Cerebellar cortex (tissue), 1 donor: ENCODE results near the gene GYPB.
A peak's percentile ranks its signal among the peaks of the same experiment; 100 is the strongest.
"Not testable (repeated sequence)": the region's sequence is repeated elsewhere in the genome, so short reads cannot be mapped to it uniquely, and the experiment has no call there.

Source experiments
- DNase-seq: peaks from one replicate; pipeline ENCODE4 v3.0.0-alpha.2; 2015; ENCODE audit warnings: low spot score

Gene GYPB

DNA sequence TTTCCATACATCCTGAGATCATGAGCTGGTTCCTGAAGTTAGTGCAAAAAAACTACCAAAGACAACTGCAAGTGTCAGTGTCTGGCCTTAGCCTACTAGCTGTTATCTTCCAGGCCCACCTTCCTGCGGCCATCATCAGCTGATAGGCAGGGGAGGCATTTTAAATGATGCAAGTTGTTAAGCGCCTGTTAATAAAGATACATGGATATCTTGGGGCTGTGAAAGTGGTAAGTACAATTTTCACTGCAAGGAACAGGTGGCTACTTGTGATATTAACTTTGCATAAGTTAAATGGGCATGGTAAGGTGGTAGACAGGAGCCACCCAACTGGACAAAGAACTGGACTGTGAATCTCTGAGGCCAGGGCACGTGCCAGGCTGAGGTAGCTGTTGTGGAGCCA is at the start of gene GYPB:
TSS of gene GYPB (minus strand) at position 104 of the 400 bp plus-strand sequence. CDS start at position 11, 93 bp downstream.
- DNase-seq = not testable (repeated sequence)

DNA sequence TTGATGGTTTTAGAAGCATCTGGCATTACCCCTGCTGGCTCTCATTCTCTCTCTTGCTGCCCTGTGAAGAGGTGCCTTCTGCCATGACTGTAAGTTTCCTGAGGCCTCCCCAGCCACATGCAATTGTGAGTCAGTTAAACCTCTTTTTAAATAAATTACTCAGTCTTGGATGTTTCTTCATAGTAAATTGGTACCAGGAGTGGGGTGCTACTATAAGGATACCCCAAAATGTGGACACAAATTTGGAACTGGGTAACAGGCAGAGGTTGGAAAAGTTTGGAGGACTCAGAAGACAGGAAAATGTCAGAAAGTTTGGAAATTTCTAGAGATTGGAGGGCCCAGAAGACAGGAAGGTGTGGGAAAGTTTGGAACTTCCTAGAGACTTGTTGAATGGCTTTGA is 42.4 kb upstream of the GYPB start:
- not testable (repeated sequence) for DNase-seq

GRCh38 chr4:144060234-144060859 is 41.2 kb upstream of the GYPB start:
- not testable (repeated sequence) for DNase-seq

- no peak for DNase-seq
These were observed 37.6 kb upstream of the GYPB start for GRCh38 chr4:144056800-144057199.

- DNase-seq = not testable (repeated sequence)
These were observed 36.2 kb upstream of the GYPB start for GRCh38 chr4:144055336-144055735.

DNA sequence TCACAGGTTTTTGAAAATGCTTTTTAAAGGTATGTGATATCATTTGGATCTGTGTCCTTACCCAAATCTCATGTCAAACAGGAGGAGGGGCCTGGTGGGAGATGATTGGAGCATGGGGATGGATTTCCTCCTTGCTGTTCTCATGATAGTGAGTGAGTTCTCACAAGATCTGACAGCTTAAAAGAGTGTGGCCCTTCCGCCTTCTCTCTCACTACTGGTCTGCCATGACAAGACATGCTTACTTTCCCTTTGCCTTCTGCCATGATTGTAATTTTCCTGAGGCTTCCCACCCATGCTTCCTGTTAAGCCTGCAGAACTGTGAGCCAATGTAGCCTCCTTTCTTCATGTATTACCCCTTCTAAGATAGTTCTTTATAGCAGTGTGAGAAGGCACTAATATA is 32.3 kb upstream of the GYPB start:
- DNase-seq = not testable (repeated sequence)

- not testable (repeated sequence) for DNase-seq
These were observed 31.5 kb upstream of the GYPB start for GRCh38 chr4:144050631-144051030.

DNA sequence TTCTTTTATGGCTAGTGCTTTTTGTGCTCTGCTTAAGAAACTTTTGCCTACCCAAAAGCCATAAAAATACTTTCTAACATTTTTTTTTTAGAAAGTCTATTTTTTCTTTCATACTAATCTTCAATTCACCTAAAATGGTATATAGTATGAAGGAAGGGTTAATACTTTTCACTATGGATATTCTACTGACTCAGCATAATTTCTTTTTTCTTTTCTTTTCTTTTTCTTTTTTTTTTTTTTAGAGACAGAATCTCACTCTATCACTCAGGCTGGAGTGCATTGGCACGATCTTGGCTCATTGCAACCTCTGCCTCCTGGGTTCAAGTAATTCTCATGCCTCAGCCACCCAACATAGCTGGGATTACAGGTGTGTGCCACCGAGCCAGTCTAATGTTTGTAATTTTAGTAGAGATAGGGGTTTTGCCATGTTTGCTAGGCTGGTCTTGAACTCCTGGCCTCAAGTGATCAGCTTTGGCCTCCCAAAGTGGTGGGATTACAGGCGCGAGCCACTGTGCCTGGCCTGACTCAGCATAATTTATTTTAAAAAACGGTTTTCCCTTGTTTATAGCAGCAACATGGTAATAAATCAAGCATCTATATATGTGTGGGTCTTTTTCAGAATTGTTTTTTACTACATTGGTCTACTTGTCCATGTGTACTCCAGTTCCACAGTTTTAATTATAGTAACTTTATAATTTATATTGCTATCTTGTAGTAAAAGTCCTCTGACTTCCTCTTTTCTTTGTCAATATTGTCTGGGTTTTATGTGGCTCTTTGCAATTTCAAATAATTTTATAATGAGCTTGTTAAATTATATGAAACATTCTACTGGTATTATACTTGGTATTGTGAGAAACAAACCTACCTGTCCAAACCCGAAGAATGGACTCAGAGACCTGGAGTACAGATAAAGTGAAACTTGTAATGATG is 30.6 kb upstream of the GYPB start:
- not testable (repeated sequence) for DNase-seq

DNA sequence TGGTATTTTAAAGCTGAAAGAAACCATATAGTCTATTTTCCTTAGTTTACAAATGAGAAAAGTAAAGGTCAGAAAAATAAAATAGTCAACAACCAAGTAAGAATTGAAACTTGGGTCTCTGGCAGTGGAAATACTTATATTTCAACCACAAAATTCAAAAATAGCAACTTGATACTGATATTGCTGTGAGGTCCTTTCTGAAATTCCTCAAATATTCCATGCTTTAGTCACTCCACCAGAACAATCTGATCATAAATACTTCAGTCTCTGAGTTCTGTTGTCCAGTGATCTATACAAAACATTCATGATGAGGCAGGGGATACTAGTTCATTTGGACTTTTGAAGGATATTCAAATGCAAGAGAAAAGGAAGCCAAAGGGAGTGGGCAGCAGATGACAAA is 25.8 kb upstream of the GYPB start:
- DNase-seq = not testable (repeated sequence)

GRCh38 chr4:144032580-144032979 is 13.4 kb upstream of the GYPB start:
- not testable (repeated sequence) for DNase-seq

DNA sequence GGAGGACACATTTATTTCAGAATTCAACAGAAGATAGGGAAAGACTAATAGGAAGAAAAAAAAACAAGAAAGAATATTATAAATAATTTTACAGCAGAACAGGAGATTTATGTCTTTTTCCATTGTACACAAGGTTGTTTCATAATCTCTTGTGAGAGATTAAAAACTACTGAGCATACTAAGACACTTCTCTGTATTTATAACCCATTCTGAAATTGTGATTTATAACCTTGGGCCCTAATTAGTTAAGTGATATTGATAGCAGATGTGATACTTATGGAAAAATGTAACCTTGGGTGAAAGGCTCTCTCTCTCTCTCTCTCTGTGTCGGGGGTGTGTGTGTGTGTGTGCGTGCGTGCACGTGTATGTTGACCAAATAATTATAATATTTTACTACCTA is 12.7 kb upstream of the GYPB start:
- DNase-seq = not testable (repeated sequence)

- not testable (repeated sequence) for DNase-seq
These were observed 12.2 kb upstream of the GYPB start for GRCh38 chr4:144031369-144031768.

- DNase-seq = not testable (repeated sequence)
These were observed 11.5 kb upstream of the GYPB start for GRCh38 chr4:144030708-144031107.

- not testable (repeated sequence) for DNase-seq
These were observed 7.5 kb upstream of the GYPB start for GRCh38 chr4:144026682-144027081.

GRCh38 chr4:144024399-144025053 is 5.3 kb upstream of the GYPB start:
- not testable (repeated sequence) for DNase-seq

DNA sequence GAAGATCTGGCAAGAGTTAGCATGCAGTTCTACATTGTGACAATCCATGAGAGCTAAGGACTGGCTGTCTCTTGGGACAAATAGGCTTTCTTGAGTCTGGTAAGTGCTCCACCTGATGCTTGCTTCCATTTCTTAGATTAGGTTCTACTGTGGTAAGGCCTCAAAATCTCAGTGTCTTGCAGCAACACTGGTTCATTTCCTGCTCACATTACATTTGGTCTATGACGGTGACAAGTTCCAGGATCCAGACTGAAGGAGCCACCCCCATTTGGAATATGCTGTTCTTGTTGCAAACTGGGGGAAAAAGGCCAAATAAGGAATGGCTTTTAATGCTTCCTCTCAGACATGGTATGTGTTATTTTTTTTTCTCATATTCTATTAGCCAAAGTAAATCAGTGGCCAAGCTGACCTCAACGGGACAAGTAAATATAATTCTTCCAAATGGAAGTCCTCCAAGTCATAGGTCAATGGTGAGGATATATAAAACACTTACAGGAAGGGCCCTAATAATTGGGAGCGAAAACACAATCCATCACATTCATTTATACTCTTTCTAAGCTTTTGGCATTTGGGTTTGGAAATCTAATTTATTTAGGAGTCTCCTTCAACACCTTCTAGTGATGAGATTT is 3.7 kb upstream of the GYPB start:
- not testable (repeated sequence) for DNase-seq

DNA sequence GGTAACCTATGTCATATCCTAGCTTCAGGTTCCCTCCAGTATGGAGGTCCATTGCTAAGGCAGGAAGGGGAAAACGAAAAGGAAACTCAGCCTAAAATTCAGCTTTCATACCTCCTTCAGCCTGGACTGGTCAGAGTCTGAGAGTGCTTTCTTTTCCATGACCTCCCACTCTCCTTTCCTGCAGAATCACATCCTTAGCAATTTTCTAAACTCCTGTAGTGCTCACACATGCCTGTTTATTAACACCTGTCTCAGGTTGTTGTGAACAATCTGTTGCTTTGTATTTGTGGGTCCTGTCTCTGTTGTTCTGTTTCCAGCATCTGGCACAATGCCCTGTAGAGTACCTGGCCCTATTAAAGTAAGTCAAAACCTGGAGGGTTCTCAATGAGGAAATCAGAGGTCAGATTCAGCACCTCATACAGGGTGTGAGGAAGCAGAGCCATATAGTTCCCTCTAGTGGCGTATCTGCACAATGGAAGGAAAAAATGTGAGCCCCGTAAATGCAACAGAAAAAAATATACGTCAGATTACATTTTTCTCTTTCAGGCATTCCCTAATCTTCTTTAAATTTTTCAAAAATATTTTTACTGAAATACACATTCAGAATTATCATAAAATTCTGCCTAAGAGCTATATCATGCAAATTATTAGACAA is 2.3 kb upstream of the GYPB start:
- peak; percentile 8 for DNase-seq

- not testable (repeated sequence) for DNase-seq
These were observed 768 bp downstream of the GYPB start for GRCh38 chr4:144018223-144019000.

- not testable (repeated sequence) for DNase-seq
These were observed 1.9 kb downstream of the GYPB start for GRCh38 chr4:144017271-144017670.

GRCh38 chr4:144016057-144016605 is 3.0 kb downstream of the GYPB start:
- not testable (repeated sequence) for DNase-seq
